ENCODE data around the gene SELENBP1. TPM values are rescaled to one million over a fixed set of nuclear protein-coding genes. Genes with fewer than 3 reads are reported as not detected.

Gene SELENBP1
- total and polyA plus RNA-seq, 9 of the 15 experiments (the other 6 are each of a cell fraction or from before 2014, with no cell fraction given): 25.8 to 81.2 (median 47.1) TPM

- TF ChIP-seq EP400 (IDR thresholded peaks at IDR 0.05) (peak; percentile 68), PBX2 (CRISPR knock-in tag; IDR thresholded peaks at IDR 0.05; ENCODE audit: low read depth) (no peak), PBX2 (tag; conservative IDR thresholded peaks at IDR 0.05; ENCODE audit: low read depth) (no peak), POU5F1 (IDR thresholded peaks at IDR 0.05; ENCODE audit: borderline replicate concordance, low read depth, low read length, partially characterized antibody) (no peak), ATF4 (CRISPR knock-in tag; IDR thresholded peaks at IDR 0.05) (no peak), ZKSCAN1 (IDR thresholded peaks at IDR 0.05; ENCODE audit: low read depth, low read length) (no peak), MAFG (tag; conservative IDR thresholded peaks at IDR 0.05) (no peak), ZBTB34 (CRISPR knock-in tag; IDR thresholded peaks at IDR 0.05) (no peak), TAF15 (IDR thresholded peaks at IDR 0.05; ENCODE audit: low read depth, low read length) (no peak), RB1 (IDR thresholded peaks at IDR 0.05; ENCODE audit: low read depth) (peak; percentile 81), ZNF282 (CRISPR knock-in tag; IDR thresholded peaks at IDR 0.05) (no peak), ZNF57 (CRISPR knock-in tag; IDR thresholded peaks at IDR 0.05) (no peak), MEF2A (IDR thresholded peaks at IDR 0.05; ENCODE audit: control insufficient read depth, low read depth, low read length) (no peak), FOXO4 (CRISPR knock-in tag; IDR thresholded peaks at IDR 0.05) (no peak), MBD1 (CRISPR knock-in tag; IDR thresholded peaks at IDR 0.05) (no peak)
Measured at GRCh38 chr1:151327223-151327902, 45.1 kb downstream of the SELENBP1 start, which contains the start of gene PI4KB (continued).
